Testis (tissue), 3 donors: ENCODE results near the gene SYNE1. TPM values are rescaled to one million over a fixed set of nuclear protein-coding genes. Genes with fewer than 3 reads are reported as not detected.

ENCODE experiments used
- DNase-seq: peaks from one replicate; pipeline ENCODE4 v3.0.0-alpha.2; 2019
- H3K27ac ChIP-seq, 2 donors: fragments of 200-600 bp; sonication (generic); one replicate each; pipeline ENCODE4 v1.5.1; 2019
- H3K27me3 ChIP-seq: fragments of 200-600 bp; sonication (generic); one replicate; pipeline ENCODE4 v1.5.1; 2019
- H3K36me3 ChIP-seq: fragments of 200-600 bp; sonication (generic); one replicate; pipeline ENCODE4 v1.5.1; 2017; ENCODE audit warnings: low read depth; ENCODE audit errors: missing control alignments
- H3K4me1 ChIP-seq: fragments of 200-600 bp; sonication (generic); one replicate; pipeline ENCODE4 v1.5.1; 2019
- H3K4me3 ChIP-seq, 2 donors: fragments of 200-600 bp; sonication (generic); one replicate each; pipeline ENCODE4 v1.5.1; 2017 to 2019
- H3K9me3 ChIP-seq: fragments of 200-600 bp; sonication (generic); one replicate; pipeline ENCODE4 v1.5.1; 2017
- POLR2A ChIP-seq: fragments of 450-650 bp; IDR thresholded peaks from one replicate; pipeline ENCODE4 v1.6.1; 2017; ENCODE audit warnings: antibody characterized with exemption, mild to moderate bottlenecking, moderate library complexity
- WGBS, 2 donors: methylation state at CpG; one replicate each; pipeline ENCODE4 v1.1.5; 2018; 5-methylcytosine and 5-hydroxymethylcytosine counted together
- intact Hi-C: fragments of 100-400 bp; cut with DNase I; formaldehyde crosslinking; loops from one replicate; pipeline ENCODE4 v1.15.1; 2023; ENCODE audit warnings: low total_unique reads
- polyA plus RNA-seq: library from polyadenylated mRNA; stranded (reverse); fragments of 350-450 nt; fragmentation: Illumina TruSeq; extraction: RNeasy Lipid Tissue Mini Kit (QIAGEN cat#74804); gene quantifications from one replicate; pipeline ENCODE4 v1.2.3, GENCODE V29; 2014; ENCODE audit warnings: low read depth, low replicate concordance; ENCODE audit not compliant: insufficient read depth
- total RNA-seq, 2 donors: library from RNA; depleted of rRNA; stranded (reverse); fragments of >200 nt; gene quantifications; one replicate each; pipeline ENCODE4 v1.2.3, GENCODE V29; 2016
- TF ChIP-seq, protein P1 (sequence below), 3 experiments: fragments of 450-650 bp in 2 of 3; fragments of 200-600 bp in 1 of 3; sonication (generic) in 1 of 3; IDR thresholded peaks; one replicate each; pipeline ENCODE4 v1.5.1; 2016 to 2019; ENCODE audit warnings: antibody characterized with exemption in 3 of 3, mild to moderate bottlenecking in 2 of 3, moderate library complexity in 1 of 3

The SYNE1 gene
- total and polyA plus RNA-seq, 3 donors from 2014 or later: 57.2 to 255 (median 228) TPM

DNA sequence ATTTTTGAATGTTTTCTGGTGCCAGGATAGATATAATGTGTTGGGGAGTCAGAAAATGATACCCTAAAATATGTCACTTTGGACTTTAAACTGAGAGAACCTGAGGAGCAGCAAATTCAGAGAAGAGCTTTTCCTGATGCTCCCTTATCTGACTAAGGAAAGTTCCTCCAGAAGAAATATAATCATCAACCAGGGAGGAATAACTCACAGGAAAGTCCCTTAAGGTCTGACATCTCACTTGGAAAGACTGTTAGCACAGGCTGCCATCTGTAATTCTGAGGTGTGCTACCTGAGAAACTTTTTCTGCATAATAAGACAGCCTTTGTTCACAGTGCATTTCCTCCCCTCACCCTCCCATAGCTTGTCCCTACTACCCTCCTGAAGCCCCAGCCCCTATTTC, 218.6 kb downstream of the SYNE1 start:
- intact Hi-C loops: no loop called here
- TF ChIP-seq, protein P1, sequence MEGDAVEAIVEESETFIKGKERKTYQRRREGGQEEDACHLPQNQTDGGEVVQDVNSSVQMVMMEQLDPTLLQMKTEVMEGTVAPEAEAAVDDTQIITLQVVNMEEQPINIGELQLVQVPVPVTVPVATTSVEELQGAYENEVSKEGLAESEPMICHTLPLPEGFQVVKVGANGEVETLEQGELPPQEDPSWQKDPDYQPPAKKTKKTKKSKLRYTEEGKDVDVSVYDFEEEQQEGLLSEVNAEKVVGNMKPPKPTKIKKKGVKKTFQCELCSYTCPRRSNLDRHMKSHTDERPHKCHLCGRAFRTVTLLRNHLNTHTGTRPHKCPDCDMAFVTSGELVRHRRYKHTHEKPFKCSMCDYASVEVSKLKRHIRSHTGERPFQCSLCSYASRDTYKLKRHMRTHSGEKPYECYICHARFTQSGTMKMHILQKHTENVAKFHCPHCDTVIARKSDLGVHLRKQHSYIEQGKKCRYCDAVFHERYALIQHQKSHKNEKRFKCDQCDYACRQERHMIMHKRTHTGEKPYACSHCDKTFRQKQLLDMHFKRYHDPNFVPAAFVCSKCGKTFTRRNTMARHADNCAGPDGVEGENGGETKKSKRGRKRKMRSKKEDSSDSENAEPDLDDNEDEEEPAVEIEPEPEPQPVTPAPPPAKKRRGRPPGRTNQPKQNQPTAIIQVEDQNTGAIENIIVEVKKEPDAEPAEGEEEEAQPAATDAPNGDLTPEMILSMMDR (IDR thresholded peaks at IDR 0.05): no peak
- no peak for TF ChIP-seq POLR2A
- Histone ChIP-seq H3K27ac (no peak overlapping the region), H3K27me3 (no peaks in the 10 kb centered on the region), H3K4me1 (no peaks in the 10 kb centered on the region), H3K4me3 (no peak overlapping the region), H3K36me3 (no peaks in the 10 kb centered on the region), H3K9me3 (no peaks in the 10 kb centered on the region)
- DNase-seq: no peak

- H3K27me3 ChIP-seq: no peaks in the 10 kb centered on the region
- H3K4me3 ChIP-seq: no peak overlapping the region
- WGBS, 2 donors: 55 to 78% methylated on average over 8 of the region's 8 CpGs
- H3K4me1 ChIP-seq: no peaks in the 10 kb centered on the region
- no peak for DNase-seq
- H3K27ac ChIP-seq: no peak overlapping the region
- TF ChIP-seq, protein P1 (IDR thresholded peaks at IDR 0.05): no peak
- TF ChIP-seq POLR2A: no peak
- H3K9me3 ChIP-seq: no peaks in the 10 kb centered on the region
- intact Hi-C loops: no loop called here
- no peaks in the 10 kb centered on the region for H3K36me3 ChIP-seq
These were observed 220.5 kb downstream of the SYNE1 start for GRCh38 chr6:152416652-152417051.

GRCh38 chr6:152404936-152405595, 232.1 kb downstream of the SYNE1 start:
- Histone ChIP-seq H3K4me1 (no peaks in the 10 kb centered on the region), H3K27ac (no peak overlapping the region), H3K9me3 (no peaks in the 10 kb centered on the region), H3K36me3 (no peaks in the 10 kb centered on the region), H3K27me3 (no peaks in the 10 kb centered on the region), H3K4me3 (no peak overlapping the region)
- intact Hi-C loops: no loop called here
- TF ChIP-seq, protein P1 (IDR thresholded peaks at IDR 0.05): no peak
- no peak for TF ChIP-seq POLR2A
- no peak for DNase-seq
- 89% methylated on average over 6 of the region's 6 CpGs for WGBS, 2 donors

GRCh38 chr6:152404086-152404857, 232.9 kb downstream of the SYNE1 start:
- DNase-seq: no peak
- TF ChIP-seq POLR2A: no peak
- TF ChIP-seq, protein P1 (IDR thresholded peaks at IDR 0.05): no peak
- Histone ChIP-seq H3K27ac (no peak overlapping the region), H3K27me3 (no peaks in the 10 kb centered on the region), H3K36me3 (no peaks in the 10 kb centered on the region), H3K4me3 (no peak overlapping the region), H3K4me1 (no peaks in the 10 kb centered on the region), H3K9me3 (no peaks in the 10 kb centered on the region)
- 80 to 84% methylated on average over 6 of the region's 6 CpGs for WGBS, 2 donors
- intact Hi-C loops: no loop called here
